Measurements from ENCODE around the gene ZBTB9. TPM values are rescaled to one million over a fixed set of nuclear protein-coding genes. Genes with fewer than 3 reads are reported as not detected.

The ZBTB9 gene
- total and polyA plus RNA-seq, 4 donors: 1.1 to 3.4 (median 2.3) TPM

- H3K27ac ChIP-seq (ENCODE audit: low read depth in 1 of 2, low read length in 2 of 2): no peak overlapping the region
- no peaks in the 10 kb centered on the region for H3K27me3 ChIP-seq (ENCODE audit: control insufficient read depth in 4 of 4, insufficient read depth in 4 of 4, low read length in 3 of 4)
- no peak for DNase-seq (ENCODE audit: low spot score)
- H3K9ac ChIP-seq (ENCODE audit: low read depth in 1 of 2, low read length in 2 of 2): no peak overlapping the region
- no peaks in the 10 kb centered on the region for H3K36me3 ChIP-seq (ENCODE audit: control insufficient read depth in 4 of 4, insufficient read depth in 3 of 4, low read depth in 1 of 4, low read length in 3 of 4)
- TF ChIP-seq HNF4G (IDR thresholded peaks at IDR 0.05) (no peak), FOXA2 (IDR thresholded peaks at IDR 0.05) (no peak), NR2F2 (IDR thresholded peaks at IDR 0.05) (no peak), JUND (IDR thresholded peaks at IDR 0.05) (no peak), SP1 (IDR thresholded peaks at IDR 0.05) (no peak), YY1 (IDR thresholded peaks at IDR 0.05) (no peak), MAX (IDR thresholded peaks at IDR 0.05) (no peak), RXRA (IDR thresholded peaks at IDR 0.05) (no peak), EGR1 (IDR thresholded peaks at IDR 0.05; ENCODE audit: low read depth in 2 of 2) (no peak), TAF1 (conservative IDR thresholded peaks at IDR 0.05) (no peak)
- TF ChIP-seq, protein P1, sequence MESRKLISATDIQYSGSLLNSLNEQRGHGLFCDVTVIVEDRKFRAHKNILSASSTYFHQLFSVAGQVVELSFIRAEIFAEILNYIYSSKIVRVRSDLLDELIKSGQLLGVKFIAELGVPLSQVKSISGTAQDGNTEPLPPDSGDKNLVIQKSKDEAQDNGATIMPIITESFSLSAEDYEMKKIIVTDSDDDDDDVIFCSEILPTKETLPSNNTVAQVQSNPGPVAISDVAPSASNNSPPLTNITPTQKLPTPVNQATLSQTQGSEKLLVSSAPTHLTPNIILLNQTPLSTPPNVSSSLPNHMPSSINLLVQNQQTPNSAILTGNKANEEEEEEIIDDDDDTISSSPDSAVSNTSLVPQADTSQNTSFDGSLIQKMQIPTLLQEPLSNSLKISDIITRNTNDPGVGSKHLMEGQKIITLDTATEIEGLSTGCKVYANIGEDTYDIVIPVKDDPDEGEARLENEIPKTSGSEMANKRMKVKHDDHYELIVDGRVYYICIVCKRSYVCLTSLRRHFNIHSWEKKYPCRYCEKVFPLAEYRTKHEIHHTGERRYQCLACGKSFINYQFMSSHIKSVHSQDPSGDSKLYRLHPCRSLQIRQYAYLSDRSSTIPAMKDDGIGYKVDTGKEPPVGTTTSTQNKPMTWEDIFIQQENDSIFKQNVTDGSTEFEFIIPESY (IDR thresholded peaks at IDR 0.05): no peak
- TF ChIP-seq, protein P2, sequence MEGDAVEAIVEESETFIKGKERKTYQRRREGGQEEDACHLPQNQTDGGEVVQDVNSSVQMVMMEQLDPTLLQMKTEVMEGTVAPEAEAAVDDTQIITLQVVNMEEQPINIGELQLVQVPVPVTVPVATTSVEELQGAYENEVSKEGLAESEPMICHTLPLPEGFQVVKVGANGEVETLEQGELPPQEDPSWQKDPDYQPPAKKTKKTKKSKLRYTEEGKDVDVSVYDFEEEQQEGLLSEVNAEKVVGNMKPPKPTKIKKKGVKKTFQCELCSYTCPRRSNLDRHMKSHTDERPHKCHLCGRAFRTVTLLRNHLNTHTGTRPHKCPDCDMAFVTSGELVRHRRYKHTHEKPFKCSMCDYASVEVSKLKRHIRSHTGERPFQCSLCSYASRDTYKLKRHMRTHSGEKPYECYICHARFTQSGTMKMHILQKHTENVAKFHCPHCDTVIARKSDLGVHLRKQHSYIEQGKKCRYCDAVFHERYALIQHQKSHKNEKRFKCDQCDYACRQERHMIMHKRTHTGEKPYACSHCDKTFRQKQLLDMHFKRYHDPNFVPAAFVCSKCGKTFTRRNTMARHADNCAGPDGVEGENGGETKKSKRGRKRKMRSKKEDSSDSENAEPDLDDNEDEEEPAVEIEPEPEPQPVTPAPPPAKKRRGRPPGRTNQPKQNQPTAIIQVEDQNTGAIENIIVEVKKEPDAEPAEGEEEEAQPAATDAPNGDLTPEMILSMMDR (IDR thresholded peaks at IDR 0.05; ENCODE audit: low read depth, low read length, missing input control): no peak
- TF ChIP-seq, protein P3, sequence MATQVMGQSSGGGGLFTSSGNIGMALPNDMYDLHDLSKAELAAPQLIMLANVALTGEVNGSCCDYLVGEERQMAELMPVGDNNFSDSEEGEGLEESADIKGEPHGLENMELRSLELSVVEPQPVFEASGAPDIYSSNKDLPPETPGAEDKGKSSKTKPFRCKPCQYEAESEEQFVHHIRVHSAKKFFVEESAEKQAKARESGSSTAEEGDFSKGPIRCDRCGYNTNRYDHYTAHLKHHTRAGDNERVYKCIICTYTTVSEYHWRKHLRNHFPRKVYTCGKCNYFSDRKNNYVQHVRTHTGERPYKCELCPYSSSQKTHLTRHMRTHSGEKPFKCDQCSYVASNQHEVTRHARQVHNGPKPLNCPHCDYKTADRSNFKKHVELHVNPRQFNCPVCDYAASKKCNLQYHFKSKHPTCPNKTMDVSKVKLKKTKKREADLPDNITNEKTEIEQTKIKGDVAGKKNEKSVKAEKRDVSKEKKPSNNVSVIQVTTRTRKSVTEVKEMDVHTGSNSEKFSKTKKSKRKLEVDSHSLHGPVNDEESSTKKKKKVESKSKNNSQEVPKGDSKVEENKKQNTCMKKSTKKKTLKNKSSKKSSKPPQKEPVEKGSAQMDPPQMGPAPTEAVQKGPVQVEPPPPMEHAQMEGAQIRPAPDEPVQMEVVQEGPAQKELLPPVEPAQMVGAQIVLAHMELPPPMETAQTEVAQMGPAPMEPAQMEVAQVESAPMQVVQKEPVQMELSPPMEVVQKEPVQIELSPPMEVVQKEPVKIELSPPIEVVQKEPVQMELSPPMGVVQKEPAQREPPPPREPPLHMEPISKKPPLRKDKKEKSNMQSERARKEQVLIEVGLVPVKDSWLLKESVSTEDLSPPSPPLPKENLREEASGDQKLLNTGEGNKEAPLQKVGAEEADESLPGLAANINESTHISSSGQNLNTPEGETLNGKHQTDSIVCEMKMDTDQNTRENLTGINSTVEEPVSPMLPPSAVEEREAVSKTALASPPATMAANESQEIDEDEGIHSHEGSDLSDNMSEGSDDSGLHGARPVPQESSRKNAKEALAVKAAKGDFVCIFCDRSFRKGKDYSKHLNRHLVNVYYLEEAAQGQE (IDR thresholded peaks at IDR 0.05): no peak
- no peaks in the 10 kb centered on the region for H3K4me1 ChIP-seq (ENCODE audit: control insufficient read depth in 4 of 4, insufficient read depth in 4 of 4, low read length in 3 of 4)
- H3K9me3 ChIP-seq (ENCODE audit: control insufficient read depth in 4 of 4, low read length in 3 of 4): no peaks in the 10 kb centered on the region
- WGBS: 96% methylated on average over 18 of the region's 18 CpGs
- no peak overlapping the region for H3K4me3 ChIP-seq (ENCODE audit: low read depth in 1 of 3, low read length in 3 of 3)
Observed at GRCh38 chr6:33443619-33444504, 10.5 kb upstream of the ZBTB9 start.

DNA sequence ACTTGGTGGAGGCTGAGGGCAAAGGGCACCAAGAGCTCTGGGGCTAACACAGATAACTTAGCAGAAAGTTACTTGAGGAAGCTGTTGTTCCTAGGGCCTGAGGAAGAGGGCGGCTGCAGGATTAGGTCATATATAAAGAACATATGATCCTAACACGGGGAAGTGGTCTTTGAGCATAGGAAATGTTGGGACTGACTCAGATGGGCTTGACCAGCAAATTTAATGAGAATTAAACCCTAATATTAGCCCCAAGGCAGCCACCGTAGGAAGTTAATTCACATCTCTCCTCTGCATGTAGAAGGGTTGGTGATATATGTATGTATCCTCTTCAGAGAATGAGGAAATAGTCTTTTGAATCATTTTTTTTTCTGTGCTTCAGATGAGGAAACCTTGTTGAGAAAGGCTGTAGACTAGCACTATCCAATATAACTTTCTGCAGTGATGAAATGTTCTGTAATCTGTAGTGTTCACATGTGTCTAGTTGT lies 9.2 kb upstream of the ZBTB9 start:
- DNase-seq (ENCODE audit: low spot score): no peak
- Histone ChIP-seq H3K36me3 (ENCODE audit: control insufficient read depth in 4 of 4, insufficient read depth in 3 of 4, low read depth in 1 of 4, low read length in 3 of 4) (no peaks in the 10 kb centered on the region), H3K27ac (ENCODE audit: low read depth in 1 of 2, low read length in 2 of 2) (no peak overlapping the region), H3K4me3 (ENCODE audit: low read depth in 1 of 3, low read length in 3 of 3) (no peak overlapping the region), H3K4me1 (ENCODE audit: control insufficient read depth in 4 of 4, insufficient read depth in 4 of 4, low read length in 3 of 4) (no peaks in the 10 kb centered on the region), H3K9ac (ENCODE audit: low read depth in 1 of 2, low read length in 2 of 2) (no peak overlapping the region), H3K27me3 (ENCODE audit: control insufficient read depth in 4 of 4, insufficient read depth in 4 of 4, low read length in 3 of 4) (no peaks in the 10 kb centered on the region), H3K9me3 (ENCODE audit: control insufficient read depth in 4 of 4, low read length in 3 of 4) (no peaks in the 10 kb centered on the region)
- TF ChIP-seq HNF4G (IDR thresholded peaks at IDR 0.05) (no peak), EGR1 (IDR thresholded peaks at IDR 0.05; ENCODE audit: low read depth in 2 of 2) (no peak), RAD21 (IDR thresholded peaks at IDR 0.05) (no peak), SP1 (IDR thresholded peaks at IDR 0.05) (no peak), NR2F2 (IDR thresholded peaks at IDR 0.05) (no peak)
- TF ChIP-seq, protein P2 (IDR thresholded peaks at IDR 0.05; ENCODE audit: low read depth, low read length, missing input control): no peak
- TF ChIP-seq, protein P4, sequence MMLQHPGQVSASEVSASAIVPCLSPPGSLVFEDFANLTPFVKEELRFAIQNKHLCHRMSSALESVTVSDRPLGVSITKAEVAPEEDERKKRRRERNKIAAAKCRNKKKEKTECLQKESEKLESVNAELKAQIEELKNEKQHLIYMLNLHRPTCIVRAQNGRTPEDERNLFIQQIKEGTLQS (IDR thresholded peaks at IDR 0.05): no peak
- 85% methylated on average over 3 of the region's 3 CpGs for WGBS
